SK-N-SH (cell line): ENCODE data around the gene MAN1A1. TPM values are rescaled to one million over a fixed set of nuclear protein-coding genes. Genes with fewer than 3 reads are reported as not detected.

Source experiments
- CTCF ChIA-PET: fragments of 300-600, 350-600 bp; formaldehyde crosslinking; extraction: SDS; loops from one replicate; lab custom pipeline; 2021; lab: Yijun Ruan, JAX
- POLR2A ChIA-PET: fragments of 350-600 bp; sonication (Branson Sonifier 250); formaldehyde crosslinking; extraction: SDS; loops from one replicate; lab custom pipeline; 2020; ENCODE audit warnings: antibody characterized with exemption, inconsistent platforms; lab: Yijun Ruan, JAX
- DNase-seq: peaks from one replicate; pipeline ENCODE4 v3.0.0; 2012
- H2AFZ ChIP-seq: fragments of 200-600 bp; sonication (generic); 2 replicates; pipeline ENCODE4 v1.8.1; 2016; ENCODE audit warnings: antibody characterized with exemption, mild to moderate bottlenecking, low read depth
- H3F3A ChIP-seq: fragments of 200-600 bp; sonication (generic); replicated peaks from 2 replicates; pipeline ENCODE3; 2016; ENCODE audit warnings: antibody characterized with exemption, mild to moderate bottlenecking; ENCODE audit not compliant: insufficient read depth
- H3K27ac ChIP-seq, 2 experiments: fragments of 200-500 bp in 1 of 2; fragments of 200-600 bp in 1 of 2; sonication (Bioruptor generic) in 1 of 2; sonication (generic), shearing (Covaris generic) in 1 of 2; 2 replicates each; pipeline versions ENCODE4 v1.5.1 to v1.6.1; 2014 to 2016; ENCODE audit warnings: low read depth in 2 of 2, inconsistent platforms in 1 of 2, low read length in 1 of 2, mild to moderate bottlenecking in 1 of 2, mixed read lengths in 1 of 2
- H3K27me3 ChIP-seq: fragments of 200-600 bp; sonication (generic), shearing (Covaris generic); 2 replicates; pipeline ENCODE4 v1.6.1; 2016; ENCODE audit warnings: mixed run types; ENCODE audit not compliant: insufficient read depth
- H3K36me3 ChIP-seq, 2 experiments: fragments of 200-500 bp in 1 of 2; fragments of 200-600 bp in 1 of 2; sonication (Bioruptor generic) in 1 of 2; sonication (generic) in 1 of 2; replicated peaks in 1 of 2; 2 replicates each; pipeline versions ENCODE3 to v1.5.1; 2014 to 2016; ENCODE audit warnings: low read length in 1 of 2, mild to moderate bottlenecking in 1 of 2; ENCODE audit not compliant: insufficient read depth in 2 of 2, control insufficient read depth in 1 of 2
- H3K4me1 ChIP-seq, 2 experiments: fragments of 200-500 bp in 1 of 2; fragments of 200-600 bp in 1 of 2; sonication (Bioruptor generic) in 1 of 2; sonication (generic), shearing (Covaris generic) in 1 of 2; 2 replicates each; pipeline versions ENCODE4 v1.5.1 to v1.6.1; 2014 to 2016; ENCODE audit warnings: low read depth in 1 of 2, low read length in 1 of 2, mixed run types in 1 of 2; ENCODE audit not compliant: insufficient read depth in 2 of 2, control insufficient read depth in 1 of 2
- H3K4me2 ChIP-seq: fragments of 200-600 bp; sonication (generic), shearing (Covaris generic); 2 replicates; pipeline ENCODE4 v1.6.1; 2017; ENCODE audit warnings: mixed run types
- H3K4me3 ChIP-seq, 2 experiments: fragments of 200-500 bp in 1 of 2; fragments of 200-600 bp in 1 of 2; sonication (Bioruptor generic) in 1 of 2; sonication (generic), shearing (Covaris generic) in 1 of 2; 2 replicates each; pipeline versions ENCODE4 v1.5.1 to v1.8.1; 2014 to 2016; ENCODE audit warnings: low read depth in 2 of 2, inconsistent platforms in 1 of 2, low read length in 1 of 2, mild to moderate bottlenecking in 1 of 2, mixed read lengths in 1 of 2, moderate library complexity in 1 of 2
- H3K79me2 ChIP-seq: fragments of 200-600 bp; sonication (generic); 2 replicates; pipeline ENCODE4 v1.8.1; 2017; ENCODE audit warnings: mild to moderate bottlenecking; ENCODE audit not compliant: insufficient read depth
- H3K9ac ChIP-seq: fragments of 200-600 bp; sonication (generic); 2 replicates; pipeline ENCODE4 v1.6.1; 2017; ENCODE audit warnings: mixed run types
- H3K9me2 ChIP-seq: fragments of 200-600 bp; sonication (generic); 2 replicates; pipeline ENCODE4 v1.6.1; 2017; ENCODE audit warnings: mixed run types
- H3K9me3 ChIP-seq: fragments of 200-600 bp; sonication (generic); 2 replicates; pipeline ENCODE4 v1.6.1; 2017; ENCODE audit warnings: mixed run types, mild to moderate bottlenecking, moderate library complexity
- H4K20me1 ChIP-seq: fragments of 200-600 bp; sonication (generic); 2 replicates; pipeline ENCODE4 v1.6.1; 2017; ENCODE audit warnings: mild to moderate bottlenecking, mixed run types; ENCODE audit not compliant: insufficient read depth
- ELF1 ChIP-seq: IDR thresholded peaks from 2 replicates; pipeline ENCODE4 v1.4.0; 2012
- FOXM1 ChIP-seq: IDR thresholded peaks from 2 replicates; pipeline ENCODE4 v1.4.0; 2012; ENCODE audit warnings: low read depth, mild to moderate bottlenecking
- MEF2A ChIP-seq: IDR thresholded peaks from 2 replicates; pipeline ENCODE4 v1.4.0; 2012; ENCODE audit warnings: low read depth, borderline replicate concordance
- MXI1 ChIP-seq: IDR thresholded peaks from 2 replicates; pipeline ENCODE4 v1.6.1; 2012; ENCODE audit warnings: mild to moderate bottlenecking, low read depth, low read length, improper control_type of control experiment
- NRF1 ChIP-seq: IDR thresholded peaks from 2 replicates; pipeline ENCODE4 v1.6.1; 2012; ENCODE audit warnings: low read depth, mild to moderate bottlenecking, low read length
- RAD21 ChIP-seq: IDR thresholded peaks from 2 replicates; pipeline ENCODE4 v1.6.1; 2012; ENCODE audit warnings: mild to moderate bottlenecking, low read length
- RFX5 ChIP-seq: IDR thresholded peaks from 2 replicates; pipeline ENCODE4 v1.6.1; 2012; ENCODE audit warnings: mild to moderate bottlenecking, improper control_type of control experiment, low read length
- SIN3A ChIP-seq: IDR thresholded peaks from 2 replicates; pipeline ENCODE4 v1.6.1; 2012; ENCODE audit warnings: low read depth, mild to moderate bottlenecking, low read length, moderate library complexity, borderline replicate concordance
- TCF12 ChIP-seq: IDR thresholded peaks from 2 replicates; pipeline ENCODE4 v1.4.0; 2012
- TEAD4 ChIP-seq: IDR thresholded peaks from 2 replicates; pipeline ENCODE4 v1.4.0; 2012; ENCODE audit warnings: mild to moderate bottlenecking, borderline replicate concordance; ENCODE audit not compliant: insufficient read depth
- YY1 ChIP-seq: IDR thresholded peaks from 2 replicates; pipeline ENCODE4 v1.4.0; 2012; ENCODE audit warnings: low read depth, mild to moderate bottlenecking
- WGBS: methylation state at CpG from one replicate; pipeline ENCODE4 v1.1.6; 2017; ENCODE audit warnings: low lambda C conversion rate; 5-methylcytosine and 5-hydroxymethylcytosine counted together
- polyA plus RNA-seq, 3 experiments: library from polyadenylated mRNA; depleted of rRNA; stranded (reverse); fragments of >200 nt; gene quantifications; 2 replicates each; pipeline ENCODE4 v1.2.3, GENCODE V29; 2012
- TF ChIP-seq, protein P1 (sequence below): IDR thresholded peaks from 2 replicates; pipeline ENCODE4; 2012
- TF ChIP-seq, protein P2 (sequence below): IDR thresholded peaks from 2 replicates; pipeline ENCODE4 v1.6.1; 2012; ENCODE audit warnings: mild to moderate bottlenecking, low read depth, low read length, moderate library complexity

MAN1A1 gene
- polyA plus RNA-seq, 1 of the 3 experiments (the other 2 are of a cell fraction) = 28.0 TPM

DNA sequence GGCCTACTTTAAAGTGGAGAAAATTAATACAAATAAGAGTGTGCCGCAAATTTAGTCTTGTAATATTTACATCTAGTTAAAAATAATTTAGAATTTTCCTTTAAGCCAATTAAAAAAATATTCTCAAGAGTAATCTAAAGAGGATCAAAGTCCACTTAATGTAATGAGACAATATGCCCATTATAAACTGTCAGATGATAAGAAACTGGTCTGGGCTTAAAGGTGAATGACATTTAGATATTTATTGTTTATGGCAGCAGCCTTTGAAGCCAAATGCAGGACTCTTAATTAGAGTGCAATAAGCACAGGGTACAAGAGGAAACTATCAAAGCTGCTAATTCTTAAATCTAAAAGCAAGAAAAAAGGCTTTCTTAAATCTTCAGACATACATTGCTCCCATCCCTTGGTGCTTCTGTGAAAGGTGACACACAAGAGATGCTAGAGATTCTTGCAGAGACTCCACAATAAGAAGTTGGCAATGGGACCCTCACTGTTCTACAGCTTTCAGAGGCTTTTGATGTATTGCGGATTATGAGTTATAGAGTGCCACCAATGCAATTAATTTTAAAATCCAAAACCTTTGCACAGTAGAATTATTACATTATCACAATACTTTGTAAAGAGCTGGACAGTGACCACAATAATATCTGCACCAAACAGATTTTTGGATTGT is 116.1 kb downstream of the MAN1A1 start:
- WGBS = 97% methylated on average over 2 of the region's 2 CpGs
- no peak overlapping the region for H2AFZ ChIP-seq
- H3K4me3 ChIP-seq = no peak overlapping the region
- no peaks in the 10 kb centered on the region for H3K9me3 ChIP-seq
- no peak overlapping the region for H3K27ac ChIP-seq
- ChIA-PET POLR2A (no interaction called here), CTCF (no interaction called here)
- no peaks in the 10 kb centered on the region for H3K79me2 ChIP-seq
- no peaks in the 10 kb centered on the region for H3F3A ChIP-seq
- no peaks in the 10 kb centered on the region; the same call in 1 of the 2 replicates for H3K9me2 ChIP-seq
- no peaks in the 10 kb centered on the region for H3K27me3 ChIP-seq
- TF ChIP-seq ELF1 = no peak
- no peak for TF ChIP-seq MEF2A
- TF ChIP-seq MXI1 = no peak
- no peak for TF ChIP-seq RAD21
- TF ChIP-seq NRF1 = no peak
- TF ChIP-seq, protein P1, sequence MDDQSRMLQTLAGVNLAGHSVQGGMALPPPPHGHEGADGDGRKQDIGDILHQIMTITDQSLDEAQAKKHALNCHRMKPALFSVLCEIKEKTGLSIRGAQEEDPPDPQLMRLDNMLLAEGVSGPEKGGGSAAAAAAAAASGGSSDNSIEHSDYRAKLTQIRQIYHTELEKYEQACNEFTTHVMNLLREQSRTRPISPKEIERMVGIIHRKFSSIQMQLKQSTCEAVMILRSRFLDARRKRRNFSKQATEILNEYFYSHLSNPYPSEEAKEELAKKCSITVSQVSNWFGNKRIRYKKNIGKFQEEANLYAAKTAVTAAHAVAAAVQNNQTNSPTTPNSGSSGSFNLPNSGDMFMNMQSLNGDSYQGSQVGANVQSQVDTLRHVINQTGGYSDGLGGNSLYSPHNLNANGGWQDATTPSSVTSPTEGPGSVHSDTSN = no peak
- no peak for TF ChIP-seq YY1
- H4K20me1 ChIP-seq = no peaks in the 10 kb centered on the region
- DNase-seq = no peak
- peaks cover 0 to 8% of the 10 kb centered on the region in 2 experiments for H3K36me3 ChIP-seq
- H3K4me1 ChIP-seq = no peaks in the 10 kb centered on the region
- H3K9ac ChIP-seq = no peak overlapping the region
- H3K4me2 ChIP-seq = no peak overlapping the region

DNA sequence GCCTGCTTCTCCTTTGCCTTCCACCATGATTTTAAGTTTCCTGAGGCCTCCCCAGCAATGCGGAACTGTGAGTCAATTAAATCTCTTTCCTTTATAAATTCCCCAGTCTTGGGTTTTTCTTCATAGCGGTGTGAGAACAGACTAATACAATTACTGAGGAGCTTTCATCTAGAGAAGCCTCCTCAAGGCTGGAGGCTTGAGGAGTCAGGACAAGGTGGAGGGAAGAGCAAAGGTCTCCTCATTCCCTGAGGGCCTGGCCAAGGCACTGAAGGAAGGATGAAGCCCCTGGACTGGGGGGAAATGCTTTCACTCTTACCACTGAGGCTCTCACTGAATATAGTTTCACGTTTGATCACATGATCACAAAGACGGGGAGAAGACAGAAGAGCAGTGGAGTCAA is 118.2 kb downstream of the MAN1A1 start:
- no peaks in the 10 kb centered on the region for H3K79me2 ChIP-seq
- no peaks in the 10 kb centered on the region for H3K27me3 ChIP-seq
- peaks cover 0 to 8% of the 10 kb centered on the region in 2 experiments for H3K36me3 ChIP-seq
- H3K9me2 ChIP-seq = no peaks in the 10 kb centered on the region; the same call in 1 of the 2 replicates
- H3K4me3 ChIP-seq = no peak overlapping the region
- no peak for DNase-seq
- no peak overlapping the region for H3K27ac ChIP-seq
- WGBS = 83% methylated on average over 4 of the region's 4 CpGs
- no peaks in the 10 kb centered on the region for H4K20me1 ChIP-seq
- ChIA-PET POLR2A (no interaction called here), CTCF (no interaction called here)
- H3K9ac ChIP-seq = no peak overlapping the region
- no peaks in the 10 kb centered on the region for H3K4me1 ChIP-seq
- H3K9me3 ChIP-seq = no peaks in the 10 kb centered on the region
- H3K4me2 ChIP-seq = no peak overlapping the region
- no peak overlapping the region for H2AFZ ChIP-seq
- no peaks in the 10 kb centered on the region for H3F3A ChIP-seq
- TF ChIP-seq NRF1 (no peak), TCF12 (no peak), RFX5 (no peak), TEAD4 (no peak), FOXM1 (no peak), SIN3A (no peak)
- TF ChIP-seq, protein P2, sequence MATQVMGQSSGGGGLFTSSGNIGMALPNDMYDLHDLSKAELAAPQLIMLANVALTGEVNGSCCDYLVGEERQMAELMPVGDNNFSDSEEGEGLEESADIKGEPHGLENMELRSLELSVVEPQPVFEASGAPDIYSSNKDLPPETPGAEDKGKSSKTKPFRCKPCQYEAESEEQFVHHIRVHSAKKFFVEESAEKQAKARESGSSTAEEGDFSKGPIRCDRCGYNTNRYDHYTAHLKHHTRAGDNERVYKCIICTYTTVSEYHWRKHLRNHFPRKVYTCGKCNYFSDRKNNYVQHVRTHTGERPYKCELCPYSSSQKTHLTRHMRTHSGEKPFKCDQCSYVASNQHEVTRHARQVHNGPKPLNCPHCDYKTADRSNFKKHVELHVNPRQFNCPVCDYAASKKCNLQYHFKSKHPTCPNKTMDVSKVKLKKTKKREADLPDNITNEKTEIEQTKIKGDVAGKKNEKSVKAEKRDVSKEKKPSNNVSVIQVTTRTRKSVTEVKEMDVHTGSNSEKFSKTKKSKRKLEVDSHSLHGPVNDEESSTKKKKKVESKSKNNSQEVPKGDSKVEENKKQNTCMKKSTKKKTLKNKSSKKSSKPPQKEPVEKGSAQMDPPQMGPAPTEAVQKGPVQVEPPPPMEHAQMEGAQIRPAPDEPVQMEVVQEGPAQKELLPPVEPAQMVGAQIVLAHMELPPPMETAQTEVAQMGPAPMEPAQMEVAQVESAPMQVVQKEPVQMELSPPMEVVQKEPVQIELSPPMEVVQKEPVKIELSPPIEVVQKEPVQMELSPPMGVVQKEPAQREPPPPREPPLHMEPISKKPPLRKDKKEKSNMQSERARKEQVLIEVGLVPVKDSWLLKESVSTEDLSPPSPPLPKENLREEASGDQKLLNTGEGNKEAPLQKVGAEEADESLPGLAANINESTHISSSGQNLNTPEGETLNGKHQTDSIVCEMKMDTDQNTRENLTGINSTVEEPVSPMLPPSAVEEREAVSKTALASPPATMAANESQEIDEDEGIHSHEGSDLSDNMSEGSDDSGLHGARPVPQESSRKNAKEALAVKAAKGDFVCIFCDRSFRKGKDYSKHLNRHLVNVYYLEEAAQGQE = no peak
